Stomach (tissue), 4 donors: ENCODE results near the gene RYR3.

Experiments
- EP300 ChIP-seq: sonication (generic); formaldehyde crosslinking; IDR thresholded peaks from one replicate; pipeline ENCODE4 v1.6.1; 2017; ENCODE audit warnings: antibody characterized with exemption
- POLR2A ChIP-seq, 4 donors: fragments of 450-650 bp; IDR thresholded peaks; one replicate each; pipeline ENCODE4 v1.6.1; 2016; ENCODE audit warnings: antibody characterized with exemption in 4 of 4, control low read depth in 2 of 4, mild to moderate bottlenecking in 1 of 4, moderate library complexity in 1 of 4
- TF ChIP-seq, protein P1 (sequence below), 7 experiments: fragments of 450-650 bp in 4 of 7; fragments of 200-600 bp in 3 of 7; sonication (generic) in 3 of 7; IDR thresholded peaks; one replicate each; pipeline ENCODE4 v1.5.1; 2016 to 2019; ENCODE audit warnings: antibody characterized with exemption in 7 of 7, control low read depth in 2 of 7, mild to moderate bottlenecking in 1 of 7

- TF ChIP-seq, protein P1, sequence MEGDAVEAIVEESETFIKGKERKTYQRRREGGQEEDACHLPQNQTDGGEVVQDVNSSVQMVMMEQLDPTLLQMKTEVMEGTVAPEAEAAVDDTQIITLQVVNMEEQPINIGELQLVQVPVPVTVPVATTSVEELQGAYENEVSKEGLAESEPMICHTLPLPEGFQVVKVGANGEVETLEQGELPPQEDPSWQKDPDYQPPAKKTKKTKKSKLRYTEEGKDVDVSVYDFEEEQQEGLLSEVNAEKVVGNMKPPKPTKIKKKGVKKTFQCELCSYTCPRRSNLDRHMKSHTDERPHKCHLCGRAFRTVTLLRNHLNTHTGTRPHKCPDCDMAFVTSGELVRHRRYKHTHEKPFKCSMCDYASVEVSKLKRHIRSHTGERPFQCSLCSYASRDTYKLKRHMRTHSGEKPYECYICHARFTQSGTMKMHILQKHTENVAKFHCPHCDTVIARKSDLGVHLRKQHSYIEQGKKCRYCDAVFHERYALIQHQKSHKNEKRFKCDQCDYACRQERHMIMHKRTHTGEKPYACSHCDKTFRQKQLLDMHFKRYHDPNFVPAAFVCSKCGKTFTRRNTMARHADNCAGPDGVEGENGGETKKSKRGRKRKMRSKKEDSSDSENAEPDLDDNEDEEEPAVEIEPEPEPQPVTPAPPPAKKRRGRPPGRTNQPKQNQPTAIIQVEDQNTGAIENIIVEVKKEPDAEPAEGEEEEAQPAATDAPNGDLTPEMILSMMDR (IDR thresholded peaks at IDR 0.05), result no peak
- no peak for TF ChIP-seq POLR2A (IDR thresholded peaks at IDR 0.05)
- TF ChIP-seq EP300, result no peak
Measured at GRCh38 chr15:33284336-33284735, 26.4 kb upstream of the RYR3 start.
